ENCODE measurements around the gene THSD4. TPM values are rescaled to one million over a fixed set of nuclear protein-coding genes. Genes with fewer than 3 reads are reported as not detected.
A peak's percentile ranks its signal among the peaks of the same experiment; 100 is the strongest.

THSD4 gene
- total RNA-seq, 2 donors from 2014 or later: 71.2 to 150 TPM

GRCh38 chr15:71444032-71444810, 328.9 kb downstream of the THSD4 start:
- H3K4me1 ChIP-seq (ENCODE audit: control insufficient read depth in 1 of 2, low read depth in 2 of 2): peaks cover 5 to 36% of the 10 kb centered on the region in 2 donors
- H3K9me3 ChIP-seq: no peaks in the 10 kb centered on the region
- TF ChIP-seq CTCF (IDR thresholded peaks at IDR 0.05): no peak
- no peaks in the 10 kb centered on the region for H3K36me3 ChIP-seq
- no peak for ATAC-seq (ENCODE audit: insufficient number of reproducible peaks, low FRiP score, low read depth)
- H3K4me3 ChIP-seq: no peak overlapping the region
- DNase-seq (ENCODE audit: low spot score): no peak
- no peak overlapping the region for H3K27ac ChIP-seq
- H3K27me3 ChIP-seq (replicated peaks; ENCODE audit: insufficient read depth): no peaks in the 10 kb centered on the region

GRCh38 chr15:71444866-71445590, 329.8 kb downstream of the THSD4 start:
- DNase-seq (ENCODE audit: low spot score) (no peak), ATAC-seq (ENCODE audit: insufficient number of reproducible peaks, low FRiP score, low read depth) (no peak)
- Histone ChIP-seq H3K4me3 (no peak overlapping the region), H3K4me1 (ENCODE audit: control insufficient read depth in 1 of 2, low read depth in 2 of 2) (peaks cover 5 to 36% of the 10 kb centered on the region in 2 donors), H3K27ac (no peak overlapping the region), H3K9me3 (no peaks in the 10 kb centered on the region), H3K27me3 (replicated peaks; ENCODE audit: insufficient read depth) (no peaks in the 10 kb centered on the region), H3K36me3 (no peaks in the 10 kb centered on the region)
- no peak for TF ChIP-seq CTCF (IDR thresholded peaks at IDR 0.05)

DNA sequence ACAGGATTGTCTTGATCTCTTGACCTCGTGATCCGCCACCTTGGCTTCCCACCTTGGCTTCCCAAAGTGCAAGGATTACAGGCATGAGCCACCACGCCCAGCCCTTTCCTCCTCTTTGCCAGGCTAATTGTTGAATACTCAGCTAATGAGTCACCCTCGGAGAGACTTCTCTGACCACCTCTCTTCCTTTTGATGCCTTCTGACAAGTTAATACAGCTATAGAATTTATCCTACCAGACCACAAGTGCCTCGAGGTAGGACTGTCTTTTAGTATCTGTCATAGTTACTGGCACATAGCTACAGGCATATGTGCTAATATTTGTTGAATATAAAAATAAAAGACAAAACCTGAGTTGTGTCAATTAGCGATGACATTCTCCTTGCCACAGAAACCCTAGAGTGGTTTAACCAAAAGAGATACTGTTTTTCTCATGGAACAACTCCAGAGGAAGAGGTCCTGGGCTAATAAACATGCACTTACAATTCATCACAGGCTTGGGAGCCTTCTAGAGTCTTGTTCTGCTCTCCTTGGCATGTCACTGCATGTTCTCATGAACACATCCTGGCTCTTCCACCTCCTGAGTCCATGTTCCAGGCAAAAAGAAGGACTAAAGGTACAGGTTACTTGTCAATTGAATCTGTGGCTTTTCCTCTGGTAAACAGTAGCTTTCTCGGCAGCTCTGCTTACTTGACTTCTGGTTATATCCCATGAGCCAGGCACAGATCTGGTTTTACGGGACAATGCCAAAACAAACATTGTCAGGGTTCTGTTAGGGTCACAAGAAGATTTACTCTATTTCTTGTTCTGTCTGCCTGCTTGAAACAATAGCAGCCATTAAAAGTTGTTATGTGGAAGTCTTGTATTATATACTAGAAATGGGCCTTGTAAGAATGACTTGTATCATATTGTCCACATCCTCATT, 332.3 kb downstream of the THSD4 start:
- Histone ChIP-seq H3K9me3 (no peaks in the 10 kb centered on the region), H3K4me3 (no peak overlapping the region), H3K4me1 (ENCODE audit: control insufficient read depth in 1 of 2, low read depth in 2 of 2) (peaks cover 5 to 36% of the 10 kb centered on the region in 2 donors), H3K27me3 (replicated peaks; ENCODE audit: insufficient read depth) (no peaks in the 10 kb centered on the region), H3K27ac (no peak overlapping the region), H3K36me3 (no peaks in the 10 kb centered on the region)
- no peak for TF ChIP-seq CTCF (IDR thresholded peaks at IDR 0.05)
- ATAC-seq (ENCODE audit: insufficient number of reproducible peaks, low FRiP score, low read depth): no peak
- no peak for DNase-seq (ENCODE audit: low spot score)

DNA sequence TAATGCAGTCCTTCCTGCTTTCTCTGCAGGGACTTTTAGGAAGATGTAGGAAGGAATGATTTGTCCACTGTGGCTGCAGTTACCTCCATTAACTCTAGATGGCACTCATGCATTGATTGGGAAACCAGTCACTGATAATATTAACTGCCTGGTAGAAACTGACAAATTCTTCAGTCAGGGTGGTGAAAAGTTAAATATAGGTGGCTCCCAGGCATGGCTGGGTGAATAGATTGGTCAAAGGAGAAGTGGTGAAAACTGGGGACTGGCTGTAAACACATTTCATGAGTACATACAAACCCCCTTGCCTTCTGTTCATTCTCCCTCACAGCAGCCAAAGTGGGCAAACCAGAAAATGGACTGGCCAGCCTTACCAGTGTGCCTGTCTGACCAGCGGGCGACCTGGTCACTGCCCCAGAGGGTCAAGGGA, 333.4 kb downstream of the THSD4 start:
- H3K9me3 ChIP-seq: no peaks in the 10 kb centered on the region
- peaks cover 0 to 25% of the 10 kb centered on the region in 2 donors for H3K4me1 ChIP-seq (ENCODE audit: control insufficient read depth in 1 of 2, low read depth in 2 of 2)
- no peak overlapping the region for H3K27ac ChIP-seq
- no peaks in the 10 kb centered on the region for H3K36me3 ChIP-seq
- DNase-seq (ENCODE audit: low spot score) (no peak), ATAC-seq (ENCODE audit: insufficient number of reproducible peaks, low FRiP score, low read depth) (peak; percentile 5)
- TF ChIP-seq CTCF (IDR thresholded peaks at IDR 0.05): peak; percentile 91
- H3K27me3 ChIP-seq (replicated peaks; ENCODE audit: insufficient read depth): no peaks in the 10 kb centered on the region
- no peak overlapping the region for H3K4me3 ChIP-seq

Data from thoracic aorta (tissue), 2 donors.